Measurements from ENCODE around the gene TASOR2.

TASOR2 gene

DNA sequence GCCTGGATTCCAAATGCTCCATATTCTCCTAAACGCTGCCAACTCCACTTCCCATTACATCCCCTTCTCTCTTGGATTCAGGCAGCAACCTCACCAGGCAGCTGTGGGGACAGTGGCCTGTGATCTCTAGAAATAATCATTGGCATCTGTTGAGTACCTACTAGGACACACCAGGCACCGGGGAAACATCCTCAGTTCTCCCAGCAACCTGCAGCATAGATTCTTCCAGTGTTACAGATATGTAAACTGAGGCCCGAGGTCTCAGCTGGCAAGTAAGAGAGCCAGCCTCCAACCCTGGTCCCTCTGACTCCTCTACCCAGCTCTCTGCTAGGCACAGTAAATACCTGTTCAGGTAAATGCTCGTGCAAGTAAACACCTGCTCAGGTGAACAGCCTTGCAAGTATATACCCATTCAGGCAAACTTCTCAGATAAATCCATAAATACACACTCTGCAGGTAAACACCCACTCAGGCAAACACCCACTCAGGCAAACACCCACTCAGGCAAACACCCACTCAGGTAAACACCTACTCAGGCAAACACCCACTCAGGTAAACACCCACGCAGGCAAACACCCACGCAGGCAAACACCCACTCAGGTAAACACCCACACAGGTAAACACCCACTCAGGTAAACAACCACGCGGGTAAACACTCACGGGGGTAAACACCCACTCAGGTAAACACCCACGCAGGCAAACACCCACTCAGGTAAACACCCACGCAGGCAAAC, 37.0 kb upstream of the TASOR2 start:
- Histone ChIP-seq H3K36me3 (ENCODE audit: control insufficient read depth, insufficient read depth, low read length) (peaks cover 9% of the 10 kb centered on the region), H3K9ac (ENCODE audit: low read depth, low read length) (no peak overlapping the region), H3K27me3 (ENCODE audit: control insufficient read depth, insufficient read depth, low read length) (no peaks in the 10 kb centered on the region), H3K4me1 (ENCODE audit: control insufficient read depth, insufficient read depth, low read length) (no peaks in the 10 kb centered on the region), H3K4me3 (ENCODE audit: low read depth, low read length) (no peak overlapping the region), H3K9me3 (ENCODE audit: control insufficient read depth, insufficient read depth, low read length) (no peaks in the 10 kb centered on the region)

DNA sequence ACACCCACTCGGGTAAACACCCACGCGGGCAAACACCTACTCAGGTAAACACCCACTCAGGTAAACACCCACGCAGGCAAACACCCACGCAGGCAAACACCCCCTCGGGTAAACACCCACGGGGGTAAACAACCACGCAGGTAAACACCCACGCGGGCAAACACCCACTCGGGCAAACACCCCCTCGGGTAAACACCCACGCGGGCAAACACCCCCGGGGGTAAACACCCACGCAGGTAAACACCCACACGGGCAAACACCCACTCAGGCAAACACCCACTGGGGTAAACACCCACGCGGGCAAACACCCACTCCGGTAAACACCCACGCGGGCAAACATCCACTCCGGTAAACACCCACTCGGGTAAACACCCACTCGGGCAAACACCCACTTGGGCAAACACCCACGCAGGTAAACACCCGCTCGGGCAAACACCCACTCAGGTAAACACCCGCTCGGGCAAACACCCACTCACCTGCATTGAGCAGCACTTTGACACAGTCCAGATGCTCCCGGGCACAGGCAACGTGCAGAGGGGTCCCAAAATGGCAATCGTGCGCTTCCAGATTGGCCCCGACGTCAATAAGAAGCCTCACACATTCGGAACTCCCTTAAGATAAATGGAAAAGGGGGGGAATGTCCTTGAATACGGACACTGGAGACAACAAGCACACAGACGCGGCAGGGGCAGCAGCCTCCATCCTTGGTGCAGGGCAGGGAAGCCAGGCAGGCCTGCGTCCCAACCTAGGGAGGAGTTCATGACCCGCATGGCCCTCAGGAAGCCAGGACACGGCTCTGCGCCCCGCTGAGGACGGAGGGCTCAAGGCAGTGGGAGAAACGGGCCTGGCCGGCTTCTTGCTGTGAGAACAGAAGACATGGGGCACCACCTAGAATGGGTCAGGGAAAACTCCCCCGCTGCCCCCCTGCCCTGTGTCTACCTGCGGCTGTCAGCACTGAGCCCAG, 35.9 kb upstream of the TASOR2 start:
- peaks cover 8% of the 10 kb centered on the region for H3K36me3 ChIP-seq (ENCODE audit: control insufficient read depth, insufficient read depth, low read length)
- no peak overlapping the region for H3K9ac ChIP-seq (ENCODE audit: low read depth, low read length)
- H3K4me1 ChIP-seq (ENCODE audit: control insufficient read depth, insufficient read depth, low read length) = no peaks in the 10 kb centered on the region
- no peaks in the 10 kb centered on the region for H3K27me3 ChIP-seq (ENCODE audit: control insufficient read depth, insufficient read depth, low read length)
- H3K4me3 ChIP-seq (ENCODE audit: low read depth, low read length) = no peak overlapping the region
- H3K9me3 ChIP-seq (ENCODE audit: control insufficient read depth, insufficient read depth, low read length) = no peaks in the 10 kb centered on the region

DNA sequence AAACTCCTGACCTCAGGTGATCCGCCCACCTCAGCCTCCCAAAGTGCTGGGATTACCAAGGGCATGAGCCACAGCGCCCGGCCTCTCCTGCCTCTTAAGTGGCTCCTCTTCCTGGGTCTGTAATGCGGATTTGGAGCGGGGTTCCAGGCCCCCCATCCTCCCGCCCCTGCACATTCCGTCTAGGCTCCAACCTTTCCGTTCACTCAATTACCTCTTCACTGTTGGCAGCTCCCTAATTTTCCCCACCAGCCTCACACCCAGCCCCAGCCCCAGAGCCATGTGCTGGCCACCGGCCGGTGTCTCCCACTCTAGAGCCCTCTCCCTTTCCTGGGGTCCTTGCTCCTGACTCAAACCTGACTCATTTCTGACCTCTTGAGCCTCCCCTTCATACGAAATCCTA, 34.9 kb upstream of the TASOR2 start:
- Histone ChIP-seq H3K4me3 (ENCODE audit: low read depth, low read length) (no peak overlapping the region), H3K27me3 (ENCODE audit: control insufficient read depth, insufficient read depth, low read length) (no peaks in the 10 kb centered on the region), H3K4me1 (ENCODE audit: control insufficient read depth, insufficient read depth, low read length) (no peaks in the 10 kb centered on the region), H3K36me3 (ENCODE audit: control insufficient read depth, insufficient read depth, low read length) (peaks cover 5% of the 10 kb centered on the region), H3K9ac (ENCODE audit: low read depth, low read length) (no peak overlapping the region), H3K9me3 (ENCODE audit: control insufficient read depth, insufficient read depth, low read length) (no peaks in the 10 kb centered on the region)

- Histone ChIP-seq H3K9me3 (ENCODE audit: control insufficient read depth, insufficient read depth, low read length) (no peaks in the 10 kb centered on the region), H3K27me3 (ENCODE audit: control insufficient read depth, insufficient read depth, low read length) (no peaks in the 10 kb centered on the region), H3K9ac (ENCODE audit: low read depth, low read length) (no peak overlapping the region), H3K4me3 (ENCODE audit: low read depth, low read length) (no peak overlapping the region), H3K36me3 (ENCODE audit: control insufficient read depth, insufficient read depth, low read length) (peaks cover 5% of the 10 kb centered on the region), H3K4me1 (ENCODE audit: control insufficient read depth, insufficient read depth, low read length) (no peaks in the 10 kb centered on the region)
These were observed 33.8 kb upstream of the TASOR2 start for GRCh38 chr10:5650664-5651387.

- no peak overlapping the region for H3K9ac ChIP-seq (ENCODE audit: low read depth, low read length)
- H3K4me3 ChIP-seq (ENCODE audit: low read depth, low read length) = no peak overlapping the region
- no peaks in the 10 kb centered on the region for H3K9me3 ChIP-seq (ENCODE audit: control insufficient read depth, insufficient read depth, low read length)
- no peaks in the 10 kb centered on the region for H3K4me1 ChIP-seq (ENCODE audit: control insufficient read depth, insufficient read depth, low read length)
- H3K27me3 ChIP-seq (ENCODE audit: control insufficient read depth, insufficient read depth, low read length) = no peaks in the 10 kb centered on the region
- peaks cover 5% of the 10 kb centered on the region for H3K36me3 ChIP-seq (ENCODE audit: control insufficient read depth, insufficient read depth, low read length)
These were observed 33.3 kb upstream of the TASOR2 start for GRCh38 chr10:5651388-5651764.

DNA sequence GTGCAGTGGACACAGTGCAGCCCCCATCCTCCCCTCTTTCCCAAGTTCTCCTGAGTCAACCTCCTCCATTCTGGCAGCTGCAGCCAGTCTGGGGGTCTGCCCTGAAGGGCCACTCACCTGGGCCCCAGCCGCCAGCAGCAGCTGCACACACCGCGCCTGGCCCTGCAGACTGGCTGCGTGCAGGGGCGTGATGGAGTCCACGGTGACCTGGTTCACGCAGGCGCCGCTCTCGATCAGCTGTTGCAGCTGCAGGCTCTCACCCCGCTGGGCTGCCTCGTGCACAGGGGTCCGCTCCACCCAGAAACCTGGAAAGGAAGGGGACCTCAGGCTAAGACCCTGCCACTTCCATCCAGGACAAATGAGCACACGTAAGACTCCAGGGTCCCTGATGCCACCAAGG, 31.9 kb upstream of the TASOR2 start:
- peaks cover 5% of the 10 kb centered on the region for H3K36me3 ChIP-seq (ENCODE audit: control insufficient read depth, insufficient read depth, low read length)
- no peaks in the 10 kb centered on the region for H3K9me3 ChIP-seq (ENCODE audit: control insufficient read depth, insufficient read depth, low read length)
- H3K9ac ChIP-seq (ENCODE audit: low read depth, low read length) = no peak overlapping the region

GRCh38 chr10:5654218-5654755, 30.4 kb upstream of the TASOR2 start:
- H3K27me3 ChIP-seq (ENCODE audit: control insufficient read depth, insufficient read depth, low read length) = no peaks in the 10 kb centered on the region
- H3K4me1 ChIP-seq (ENCODE audit: control insufficient read depth, insufficient read depth, low read length) = no peaks in the 10 kb centered on the region
- peaks cover 5% of the 10 kb centered on the region for H3K36me3 ChIP-seq (ENCODE audit: control insufficient read depth, insufficient read depth, low read length)
- no peaks in the 10 kb centered on the region for H3K9me3 ChIP-seq (ENCODE audit: control insufficient read depth, insufficient read depth, low read length)
- H3K9ac ChIP-seq (ENCODE audit: low read depth, low read length) = no peak overlapping the region
- H3K4me3 ChIP-seq (ENCODE audit: low read depth, low read length) = no peak overlapping the region

More for the DNA sequence above, 31.9 kb upstream of the TASOR2 start:
- H3K27me3 ChIP-seq (ENCODE audit: control insufficient read depth, insufficient read depth, low read length) = no peaks in the 10 kb centered on the region
- no peaks in the 10 kb centered on the region for H3K4me1 ChIP-seq (ENCODE audit: control insufficient read depth, insufficient read depth, low read length)
- no peak overlapping the region for H3K4me3 ChIP-seq (ENCODE audit: low read depth, low read length)

DNA sequence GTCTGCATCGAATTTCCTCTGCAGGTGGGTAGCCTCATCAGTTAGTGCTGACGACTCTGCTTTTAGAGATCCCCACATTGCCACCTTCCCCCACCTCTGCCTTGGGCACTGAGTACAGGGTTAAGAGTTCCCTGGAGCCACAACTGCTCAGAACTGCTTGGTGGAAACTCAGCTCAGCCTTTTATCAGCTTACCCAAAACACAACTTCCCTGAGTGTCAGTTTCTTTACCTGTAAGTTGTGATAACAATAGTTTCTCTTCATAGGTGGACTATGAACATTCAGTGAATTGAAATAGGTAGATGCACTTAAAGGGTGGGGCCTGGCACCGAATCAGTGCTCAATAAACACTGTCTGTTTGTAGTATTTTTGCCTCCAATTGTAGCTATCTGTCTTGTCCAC, 29.5 kb upstream of the TASOR2 start:
- no peaks in the 10 kb centered on the region for H3K9me3 ChIP-seq (ENCODE audit: control insufficient read depth, insufficient read depth, low read length)
- H3K27me3 ChIP-seq (ENCODE audit: control insufficient read depth, insufficient read depth, low read length) = no peaks in the 10 kb centered on the region
- H3K4me3 ChIP-seq (ENCODE audit: low read depth, low read length) = no peak overlapping the region
- H3K9ac ChIP-seq (ENCODE audit: low read depth, low read length) = no peak overlapping the region
- no peaks in the 10 kb centered on the region for H3K4me1 ChIP-seq (ENCODE audit: control insufficient read depth, insufficient read depth, low read length)
- peaks cover 4% of the 10 kb centered on the region for H3K36me3 ChIP-seq (ENCODE audit: control insufficient read depth, insufficient read depth, low read length)

GRCh38 chr10:5656737-5657579, 27.7 kb upstream of the TASOR2 start:
- no peaks in the 10 kb centered on the region for H3K9me3 ChIP-seq (ENCODE audit: control insufficient read depth, insufficient read depth, low read length)

GRCh38 chr10:5658871-5659618, 25.6 kb upstream of the TASOR2 start:
- Histone ChIP-seq H3K4me3 (ENCODE audit: low read depth, low read length) (peak overlapping the region; percentile 39), H3K27me3 (ENCODE audit: control insufficient read depth, insufficient read depth, low read length) (no peaks in the 10 kb centered on the region), H3K9me3 (ENCODE audit: control insufficient read depth, insufficient read depth, low read length) (no peaks in the 10 kb centered on the region), H3K9ac (ENCODE audit: low read depth, low read length) (no peak overlapping the region), H3K36me3 (ENCODE audit: control insufficient read depth, insufficient read depth, low read length) (no peaks in the 10 kb centered on the region), H3K4me1 (ENCODE audit: control insufficient read depth, insufficient read depth, low read length) (peaks cover 3% of the 10 kb centered on the region)

More at GRCh38 chr10:5656737-5657579, 27.7 kb upstream of the TASOR2 start:
- Histone ChIP-seq H3K27me3 (ENCODE audit: control insufficient read depth, insufficient read depth, low read length) (no peaks in the 10 kb centered on the region), H3K9ac (ENCODE audit: low read depth, low read length) (no peak overlapping the region), H3K36me3 (ENCODE audit: control insufficient read depth, insufficient read depth, low read length) (no peaks in the 10 kb centered on the region), H3K4me1 (ENCODE audit: control insufficient read depth, insufficient read depth, low read length) (no peaks in the 10 kb centered on the region), H3K4me3 (ENCODE audit: low read depth, low read length) (no peak overlapping the region)
